Embryonic facial prominence (tissue), 1 donor: ENCODE results near the gene CSH1.
"Not testable (repeated sequence)": the region's sequence is repeated elsewhere in the genome, so short reads cannot be mapped to it uniquely, and the experiment has no call there.

ENCODE experiments used
- DNase-seq: peaks from one replicate; pipeline ENCODE4 v3.0.0-alpha.2; 2016; ENCODE audit errors: extremely low spot score

CSH1 gene

DNA sequence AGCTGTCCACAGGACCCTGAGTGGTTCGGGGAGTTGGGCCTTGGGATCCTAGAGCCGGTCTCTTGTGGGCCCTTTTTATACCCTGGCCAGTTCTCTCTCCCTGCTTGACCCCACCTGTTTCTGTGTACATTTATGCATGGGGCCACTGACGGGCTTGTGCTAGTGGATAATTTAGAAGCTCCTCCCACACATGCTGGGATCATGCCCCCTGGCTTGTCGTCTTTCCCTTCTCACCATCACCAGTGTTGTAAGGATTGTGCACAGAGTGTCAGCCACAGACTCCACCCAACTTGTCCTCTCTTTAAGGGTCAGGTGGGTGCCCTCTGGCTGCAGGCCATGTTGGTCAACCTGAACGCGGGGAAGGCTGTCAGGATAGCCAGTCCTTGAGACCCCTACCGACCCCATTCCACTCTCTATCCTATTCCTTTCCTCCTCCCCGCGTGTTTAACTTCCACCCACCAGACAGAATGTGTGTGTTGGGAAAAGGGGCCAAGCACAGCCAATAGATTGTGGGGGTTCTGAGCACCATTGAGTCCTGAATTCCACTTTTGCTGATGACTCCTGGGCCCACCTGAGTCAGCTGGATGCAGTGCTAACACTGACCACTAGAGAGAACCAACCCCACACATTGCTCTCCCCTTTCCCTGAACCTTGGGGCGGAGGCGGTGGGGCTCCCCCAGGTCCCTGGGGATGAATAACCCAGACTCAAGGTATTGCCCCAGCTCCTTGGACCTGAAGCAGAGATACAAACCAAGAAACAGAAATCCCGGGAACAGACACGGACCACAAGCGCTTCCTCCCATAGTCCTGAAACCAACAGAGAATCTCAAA lies at the start of gene CSH1:
Gene CSH1 (minus strand): TSS at position 51 of the 831 bp plus-strand sequence. CDS start 63 bp downstream, outside the sequence.
- DNase-seq, result not testable (repeated sequence)

DNA sequence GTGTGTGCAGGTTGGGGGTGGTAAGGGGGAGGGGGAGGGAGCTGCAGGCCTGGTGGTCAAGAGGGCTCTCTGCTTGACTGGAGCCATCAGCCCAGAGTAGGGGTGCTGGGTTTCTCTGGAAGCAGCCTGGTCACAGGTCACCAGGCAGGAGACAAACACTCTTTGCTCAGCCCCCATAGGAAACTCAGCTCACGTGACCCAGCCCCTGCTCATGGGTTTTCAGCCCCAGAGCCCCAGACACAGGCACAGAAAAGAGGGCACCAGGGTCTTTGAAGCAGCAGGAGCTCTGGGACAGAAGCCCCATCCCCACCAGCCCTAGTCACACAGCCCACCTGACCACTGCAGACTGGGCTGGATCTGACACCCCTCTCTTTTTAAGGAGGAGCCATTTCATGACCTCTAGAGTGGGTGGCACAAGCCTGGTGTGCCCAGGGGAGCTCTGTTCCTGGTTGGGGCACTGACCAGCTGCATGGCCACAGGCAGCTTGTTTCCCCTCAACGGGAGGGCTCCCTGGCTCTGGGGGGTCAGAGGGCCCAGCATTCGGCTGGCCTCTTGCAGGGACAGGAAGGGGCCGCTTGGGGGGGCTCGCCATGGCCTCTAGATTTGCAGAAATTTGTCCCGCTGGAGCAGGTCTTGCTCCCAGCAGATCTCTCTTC lies 49.5 kb upstream of the CSH1 start:
- no peak for DNase-seq

DNA sequence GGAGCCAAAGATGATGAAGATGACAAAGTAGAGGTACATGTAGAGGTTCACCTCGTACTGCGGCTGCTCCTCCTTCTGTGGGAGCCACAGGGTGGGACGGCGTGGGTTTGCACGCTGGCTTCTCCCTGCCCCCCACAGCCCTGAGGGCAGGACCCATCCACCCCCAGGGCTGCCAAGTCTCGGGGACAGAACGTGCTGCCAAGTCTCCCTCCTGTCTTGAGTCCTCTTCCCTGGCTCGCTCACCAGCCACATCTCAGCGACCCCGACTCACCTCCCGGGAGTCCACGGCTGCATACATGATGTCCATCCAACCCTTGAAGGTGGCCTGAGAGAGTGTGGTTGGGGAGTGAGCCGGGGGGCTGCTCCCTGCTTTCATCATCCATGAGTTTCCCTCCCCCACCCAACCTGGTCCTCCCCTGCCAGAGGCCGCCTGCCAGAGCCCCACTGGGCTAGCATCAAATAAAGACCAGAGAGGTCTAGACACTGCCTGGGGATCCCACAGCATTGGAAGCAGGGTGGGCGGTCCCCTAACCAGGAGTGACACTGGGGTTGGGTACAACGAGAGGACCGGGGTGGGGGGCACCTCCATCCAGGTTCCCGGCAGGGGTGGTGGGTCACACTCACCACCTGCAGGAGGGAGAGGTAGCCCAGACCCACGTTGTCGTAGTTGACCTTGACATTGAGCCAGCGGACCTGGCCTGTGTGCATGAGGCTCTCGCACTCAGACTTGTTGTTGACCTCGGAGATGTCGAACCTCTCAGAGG lies 48.5 kb upstream of the CSH1 start:
- DNase-seq, result no peak

DNA sequence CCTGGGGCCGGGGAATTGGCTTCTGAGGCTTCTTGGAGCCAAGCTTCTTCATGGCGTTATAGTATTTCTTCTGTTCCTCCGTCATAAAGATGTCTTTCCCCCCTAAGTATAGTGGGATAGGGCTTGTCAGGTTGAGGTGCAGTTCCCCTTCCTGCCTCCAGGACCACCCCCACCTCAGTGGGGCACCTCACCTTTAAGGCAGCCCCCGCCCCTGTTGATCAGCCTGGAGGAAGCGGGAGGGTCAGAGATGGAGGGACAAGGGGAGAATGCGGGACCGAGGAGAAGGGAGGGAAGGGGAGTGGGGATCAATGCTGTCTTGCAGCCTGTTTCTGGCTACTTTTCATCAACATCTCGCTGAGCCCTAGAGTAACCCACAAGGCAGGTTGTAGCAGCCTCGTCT lies 47.4 kb upstream of the CSH1 start:
- DNase-seq, result no peak

DNA sequence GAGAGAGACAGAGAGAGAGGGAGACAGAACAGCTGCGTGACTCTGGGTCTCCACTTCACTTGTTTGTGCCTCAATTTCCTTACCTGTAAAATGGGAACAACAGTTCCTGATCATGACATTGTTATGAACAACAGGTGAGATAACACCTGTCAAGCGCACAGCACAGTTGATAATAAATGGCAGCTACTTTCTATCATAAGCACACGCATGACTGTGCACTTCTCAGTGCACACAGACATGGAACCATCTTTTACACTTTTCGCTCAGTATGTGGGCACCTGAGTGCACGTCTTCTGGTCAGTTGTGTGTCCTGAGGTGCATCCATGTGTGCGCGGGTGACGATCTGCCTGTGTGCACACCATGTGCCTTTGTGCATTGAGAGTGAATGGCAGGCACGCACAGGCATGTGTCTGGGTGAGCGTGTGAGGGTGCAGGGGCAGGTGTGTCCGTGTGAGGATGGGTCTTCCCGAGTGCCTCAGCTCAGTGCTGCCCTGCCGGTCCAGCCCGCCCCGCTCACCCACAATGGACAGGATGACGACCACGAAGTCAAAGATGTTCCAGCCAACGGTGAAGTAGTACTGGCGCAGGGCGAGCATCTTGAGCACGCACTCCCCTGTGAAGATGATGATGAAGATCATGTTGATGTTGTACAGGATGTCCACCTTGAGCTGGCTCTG lies 46.1 kb upstream of the CSH1 start:
- DNase-seq, result no peak

DNA sequence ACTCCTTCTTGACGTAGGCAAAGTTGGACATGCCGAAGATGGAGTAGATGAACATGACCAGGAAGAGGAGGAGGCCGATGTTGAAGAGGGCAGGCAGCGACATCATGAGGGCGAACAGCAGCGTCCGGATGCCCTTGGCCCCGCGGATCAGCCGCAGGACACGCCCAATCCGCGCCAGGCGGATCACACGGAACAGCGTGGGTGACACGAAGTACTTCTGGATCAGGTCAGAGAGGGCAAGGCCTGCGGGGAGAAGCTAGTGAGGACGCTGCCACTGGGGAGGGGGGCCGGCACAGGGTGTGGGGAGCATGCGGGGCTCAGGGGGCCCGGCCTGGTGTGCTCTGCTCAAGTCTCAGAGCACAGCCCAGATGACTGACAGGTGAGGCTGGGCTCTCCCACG lies 45.4 kb upstream of the CSH1 start:
- no peak for DNase-seq

DNA sequence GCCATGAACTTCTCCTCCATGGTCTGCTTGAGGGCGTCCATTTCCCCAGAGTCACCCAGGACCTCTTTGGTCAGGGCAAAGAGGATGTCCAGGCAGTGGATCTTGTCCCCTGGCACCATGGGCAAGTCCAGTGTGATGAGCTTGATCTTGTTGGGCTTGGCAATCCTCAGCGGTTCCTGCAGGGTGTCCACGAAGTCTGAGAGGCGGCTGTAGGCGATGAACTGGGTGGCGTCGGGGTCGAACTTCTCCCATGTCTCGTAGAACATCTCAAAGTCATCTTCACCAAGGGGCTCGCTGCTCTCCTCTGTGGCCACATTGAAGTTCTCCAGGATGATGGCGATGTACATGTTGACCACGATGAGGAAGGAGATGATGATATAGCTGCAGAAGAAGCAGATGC lies 44.8 kb upstream of the CSH1 start:
- DNase-seq, result no peak

DNA sequence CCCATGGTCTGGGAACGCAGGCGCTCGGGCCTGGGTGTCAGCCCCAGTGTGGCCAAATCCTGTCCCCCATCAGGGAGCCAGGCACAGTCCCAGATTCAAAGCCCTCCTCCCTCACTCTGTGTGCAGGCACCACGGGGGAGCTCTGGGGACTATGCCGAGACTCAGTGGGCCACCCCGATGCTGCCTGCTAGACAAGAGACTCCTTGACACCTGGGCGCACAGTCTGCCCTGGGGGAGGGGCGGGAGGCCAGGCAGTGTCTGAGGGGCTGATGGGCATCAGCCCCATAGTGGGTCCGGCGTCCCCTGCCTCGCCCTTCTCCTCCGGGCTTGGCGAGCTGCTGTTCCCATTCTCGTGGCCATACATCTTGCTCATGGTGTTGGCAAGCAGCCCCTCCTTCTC lies 44.2 kb upstream of the CSH1 start:
- DNase-seq, result no peak

DNA sequence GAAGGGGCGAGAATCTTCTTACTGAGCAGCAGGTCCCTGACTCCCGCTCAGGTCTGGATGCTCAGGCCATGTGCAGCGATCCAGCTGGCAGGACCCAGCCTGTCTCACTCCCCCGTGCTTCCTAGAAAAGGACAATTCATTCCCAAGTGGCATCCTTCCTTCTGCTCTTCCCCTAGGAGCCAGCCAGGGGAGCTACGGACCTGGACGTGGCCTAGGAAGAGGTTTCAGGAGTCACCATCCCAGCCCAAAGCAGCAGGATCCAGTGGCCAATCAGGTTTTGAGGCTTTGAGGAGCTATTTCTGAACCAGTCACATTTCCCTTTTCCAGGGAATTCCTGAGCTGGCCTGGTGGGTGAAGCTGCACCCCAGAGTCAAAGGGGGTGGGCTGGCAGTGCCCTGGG lies 43.5 kb upstream of the CSH1 start:
- DNase-seq, result no peak

DNA sequence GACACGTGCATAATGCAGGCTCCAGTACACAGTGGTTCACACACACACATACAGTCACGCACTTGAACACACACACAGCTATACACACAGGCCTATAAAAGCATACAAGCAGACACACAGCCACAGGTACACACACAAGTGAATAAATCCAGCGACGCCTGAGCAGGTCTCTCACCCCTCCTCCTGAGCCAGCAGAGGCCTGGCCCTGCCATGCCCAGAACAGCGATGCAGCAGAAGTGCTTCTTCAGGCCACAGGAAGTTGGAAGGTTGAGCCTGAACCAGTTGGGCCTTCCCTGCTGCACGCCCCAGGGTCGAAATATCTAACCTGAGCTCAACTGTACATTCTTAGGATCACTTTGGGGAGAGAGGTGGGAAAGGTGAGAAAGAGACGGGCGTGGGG lies 43.0 kb upstream of the CSH1 start:
- no peak for DNase-seq

DNA sequence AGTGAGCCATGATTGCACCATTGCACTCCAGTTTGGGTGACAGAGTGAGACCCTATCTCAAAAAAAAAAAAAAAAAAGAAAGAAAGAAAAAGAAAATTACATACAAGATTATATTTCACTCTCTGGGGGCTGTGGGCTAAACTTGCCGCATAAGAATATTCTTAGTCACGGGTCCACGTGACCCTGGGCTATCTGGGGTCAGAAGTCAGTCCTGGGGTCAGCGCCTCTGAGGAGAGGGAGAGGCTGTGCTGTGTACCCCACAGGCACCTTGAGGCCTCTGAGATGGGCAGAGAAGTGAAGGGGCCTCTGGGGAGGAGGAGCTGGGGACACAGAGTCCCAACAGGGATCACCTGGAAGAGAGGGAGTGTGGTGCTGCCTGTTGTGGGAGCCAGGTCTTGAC lies 41.5 kb upstream of the CSH1 start:
- no peak for DNase-seq

DNA sequence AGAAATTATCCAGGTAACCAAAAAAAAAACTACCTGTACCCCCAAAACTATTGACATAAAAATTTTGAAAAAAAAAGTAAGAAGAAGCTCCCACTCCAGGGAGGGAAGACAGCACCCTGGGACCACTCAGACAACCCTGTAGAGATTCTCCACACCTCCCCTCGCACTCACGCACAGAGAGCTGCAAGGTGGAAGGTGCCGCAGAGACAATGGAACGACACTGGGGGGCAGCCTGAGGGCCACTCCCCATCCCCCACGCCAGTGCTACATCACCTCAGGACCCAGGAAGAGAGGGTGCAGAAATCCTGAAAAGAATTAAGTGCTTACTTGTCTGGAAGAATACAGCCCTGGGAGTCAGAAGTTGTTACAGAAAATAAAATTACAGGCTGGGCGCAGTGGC lies 40.9 kb upstream of the CSH1 start:
- no peak for DNase-seq

DNA sequence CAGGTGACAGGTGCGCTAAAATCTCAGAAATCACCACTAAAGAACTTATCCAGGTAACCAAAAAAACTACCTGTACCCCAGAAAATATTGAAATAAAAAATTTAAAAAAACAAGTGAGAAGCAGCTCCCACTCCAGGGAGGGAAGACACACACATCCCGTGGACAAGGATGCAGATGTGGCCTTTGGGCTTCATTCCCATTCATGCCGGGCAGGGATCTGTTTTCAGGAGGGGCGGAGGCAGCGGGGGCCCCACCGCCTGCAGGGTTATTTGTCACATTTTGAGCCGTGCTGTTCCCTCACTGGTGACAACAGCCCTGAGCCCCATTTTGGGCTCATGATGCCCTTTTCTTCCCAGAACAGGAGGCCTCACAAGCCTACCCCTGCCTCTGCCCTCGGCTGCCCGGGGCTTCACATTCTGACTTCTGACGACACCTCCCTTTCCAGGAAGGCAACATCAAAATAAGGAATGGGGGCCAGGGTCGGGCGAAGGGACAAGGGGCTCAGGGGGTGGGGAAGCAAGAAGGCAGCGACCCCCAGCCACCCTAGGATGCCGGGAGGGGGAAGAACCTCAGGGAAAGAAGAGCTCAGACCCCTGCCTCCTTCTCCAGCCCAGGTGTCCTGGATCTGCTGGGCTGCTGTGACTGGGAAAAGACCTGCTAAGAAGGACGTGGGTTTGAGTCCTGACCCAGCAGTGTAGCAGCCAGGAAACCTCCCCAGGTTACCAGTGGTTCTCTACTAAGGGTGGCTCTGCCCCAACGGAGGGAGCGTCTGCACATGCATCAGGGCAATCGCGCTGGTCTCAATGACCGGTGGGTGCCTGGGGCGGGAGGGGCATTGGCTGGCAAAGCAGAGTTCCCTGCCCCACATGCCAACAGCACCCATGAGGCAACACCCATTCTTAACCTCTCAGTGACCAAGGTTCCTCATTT lies 38.1 kb upstream of the CSH1 start:
- DNase-seq, result no peak

DNA sequence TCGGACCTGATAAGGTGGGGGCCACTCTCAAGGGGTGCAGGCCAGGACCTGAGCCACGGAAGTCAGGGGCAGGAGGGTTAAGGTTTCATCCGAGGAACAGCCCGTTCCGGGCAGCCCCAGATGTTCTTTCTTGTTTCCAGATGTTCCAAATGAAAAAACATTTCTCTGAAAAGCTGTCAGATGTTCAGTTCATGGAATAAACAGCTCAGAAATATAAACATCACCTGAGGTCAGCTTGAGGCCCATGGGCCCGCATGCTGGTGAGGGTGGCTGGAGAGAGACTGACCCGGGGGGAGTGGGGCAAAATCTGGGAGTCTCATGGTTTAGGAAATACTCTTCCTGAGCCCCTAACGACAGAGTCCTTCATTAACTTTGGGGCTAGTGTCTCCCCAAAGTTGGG lies 37.2 kb upstream of the CSH1 start:
- DNase-seq, result no peak

DNA sequence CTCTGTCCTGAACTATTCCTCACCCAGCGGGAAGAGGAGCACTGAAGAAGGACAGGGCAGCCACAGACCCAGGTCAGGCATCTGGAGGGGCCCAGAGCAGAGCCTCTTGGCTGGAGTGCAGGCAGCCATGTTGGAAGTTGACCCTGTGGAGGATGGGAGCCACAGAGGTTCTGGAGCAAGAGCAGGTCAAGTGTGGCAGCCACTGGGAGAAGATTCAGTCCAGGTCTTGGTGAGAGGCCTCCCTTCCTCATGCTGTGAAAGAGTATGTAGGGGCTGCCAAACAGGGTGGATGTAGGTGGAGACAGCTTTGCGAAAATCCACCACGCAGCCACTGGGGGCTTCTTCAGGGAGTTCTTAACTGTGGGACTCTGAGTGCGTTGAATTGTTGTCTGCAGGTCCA lies 36.3 kb upstream of the CSH1 start:
- DNase-seq, result no peak

DNA sequence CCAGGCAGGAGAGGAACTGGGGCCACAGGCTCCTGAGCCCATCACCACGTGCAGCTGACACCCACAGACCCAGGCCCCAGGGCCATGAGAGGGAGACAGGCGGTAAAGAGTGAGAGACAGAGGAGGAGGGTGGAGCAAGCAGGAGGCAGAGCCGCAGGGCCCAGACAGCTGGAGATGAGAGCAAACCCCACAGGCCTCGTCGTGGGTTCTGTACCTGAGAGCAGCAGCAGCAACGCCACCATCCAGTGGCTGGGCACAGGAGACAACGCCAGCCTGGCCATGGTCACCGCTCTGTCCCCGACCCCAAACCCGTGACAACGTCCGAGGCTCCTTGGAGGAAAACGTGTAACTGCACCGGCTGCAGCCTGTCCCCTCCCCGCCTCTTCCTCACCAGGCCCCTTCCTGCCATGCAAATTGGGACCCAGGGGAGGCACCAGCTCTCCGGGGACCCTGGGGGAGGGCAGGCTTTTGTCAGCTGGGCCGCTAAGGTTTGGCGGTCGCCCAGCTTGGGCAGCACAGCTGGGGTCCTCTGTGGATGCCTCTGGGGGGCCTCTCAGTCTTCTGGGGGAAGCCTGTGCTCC lies 35.7 kb upstream of the CSH1 start, which contains the start of gene CD79B:
Gene CD79B (minus strand): TSS at position 351 of the 581 bp plus-strand sequence. CDS start 70 bp downstream, at position 281.
- DNase-seq, result no peak

DNA sequence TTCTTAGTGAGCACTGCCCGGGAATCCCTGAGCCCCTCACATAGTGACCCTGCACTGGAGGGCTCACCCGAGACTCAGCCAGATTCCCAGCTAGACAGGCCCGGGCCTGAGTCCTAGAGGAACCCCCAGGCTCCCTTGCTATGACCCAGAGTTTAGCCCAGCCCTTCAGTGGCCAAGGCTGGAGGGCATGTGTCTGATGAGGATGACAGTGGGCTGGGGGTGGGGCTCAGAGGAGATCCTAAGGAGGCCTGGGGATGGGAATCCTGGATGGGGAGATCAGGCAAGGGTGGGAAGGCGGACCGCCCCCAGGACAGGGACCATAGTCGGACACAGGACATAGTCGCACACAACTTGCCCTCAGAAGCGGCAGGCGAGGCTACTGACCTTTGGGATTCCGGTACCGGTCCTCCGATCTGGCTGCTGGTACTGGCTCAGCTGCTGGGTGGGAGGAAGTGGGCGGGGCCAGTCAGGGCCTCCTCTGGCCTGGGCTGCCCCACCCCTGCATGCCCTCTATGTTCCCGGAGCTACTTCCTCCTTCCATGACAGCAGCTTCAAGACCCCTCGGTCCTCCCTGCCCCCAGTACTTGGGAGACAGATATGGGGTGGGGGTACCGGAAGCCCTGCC lies 34.7 kb upstream of the CSH1 start:
- no peak for DNase-seq

DNA sequence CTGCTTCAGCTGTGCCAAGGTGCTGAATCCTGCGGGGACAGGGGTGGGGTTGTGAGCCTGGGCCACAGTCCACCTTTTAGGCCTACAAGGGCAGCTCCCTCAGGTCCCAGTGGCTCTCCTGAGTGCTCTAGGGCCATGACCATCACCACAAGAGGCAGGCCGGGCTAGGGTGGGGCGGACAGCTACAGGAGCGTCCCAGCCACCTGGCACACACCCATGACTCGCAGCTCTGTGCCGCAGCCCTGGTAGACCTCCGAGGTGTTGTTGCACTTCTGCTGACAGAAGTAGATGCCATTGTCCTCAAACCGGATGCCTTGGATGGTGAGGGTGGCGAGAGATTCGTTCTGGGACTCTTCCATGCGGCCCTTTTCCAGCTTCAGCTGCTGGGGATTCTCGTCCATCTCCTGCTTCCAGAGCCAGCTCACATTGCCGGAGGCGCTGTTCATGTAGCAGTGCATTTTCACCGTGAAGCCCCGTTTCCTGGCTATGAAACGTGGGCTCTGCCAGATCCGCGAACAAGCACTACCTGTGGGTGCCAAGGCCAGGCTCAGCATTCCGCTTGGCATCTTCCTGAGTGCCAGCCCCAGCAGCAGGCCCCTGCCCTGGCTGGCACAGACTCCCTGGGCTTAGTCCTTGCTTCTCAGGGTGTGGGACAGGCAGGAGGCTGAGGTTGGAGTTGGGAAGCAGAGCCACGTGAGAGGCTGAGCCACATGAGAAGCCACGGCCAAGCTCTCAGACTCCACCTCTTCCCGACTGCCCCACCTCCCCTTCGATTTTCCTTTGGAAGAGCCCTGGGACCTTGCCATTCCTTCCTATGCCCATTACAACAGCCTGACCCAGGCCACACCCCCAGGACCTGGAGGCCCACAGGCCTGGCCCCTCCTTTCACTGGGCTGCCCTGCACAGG lies 33.7 kb upstream of the CSH1 start:
- DNase-seq, result no peak
